Activated T-helper 1 cell treated with anti-CD3 and anti-CD28 coated beads, Interleukin-12 subunit alpha, Interleukin-12 subunit beta, Interleukin-2, Interleukin-4 antibody, amounts not matched to agents 30 ng/mL and 10 ng/mL and 1 ng/mL, durations not matched to agents 14 hours and 24 hours and 36 hours (primary cell): ENCODE measurements around the gene TTC28. TPM values are rescaled to one million over a fixed set of nuclear protein-coding genes. Genes with fewer than 3 reads are reported as not detected.

Experiments used
- DNase-seq: peaks from one replicate; pipeline ENCODE4 v3.0.0; 2021; ENCODE audit warnings: low spot score
- H3K27ac Mint-ChIP-seq: one replicate; pipeline ENCODE4 v1.8.0; 2021; ENCODE audit warnings: mild to moderate bottlenecking, mixed read lengths
- H3K27me3 Mint-ChIP-seq: one replicate; pipeline ENCODE4 v1.8.0; 2022; ENCODE audit warnings: mild to moderate bottlenecking, moderate library complexity, mixed read lengths; ENCODE audit not compliant: insufficient read depth
- H3K36me3 Mint-ChIP-seq: one replicate; pipeline ENCODE4 v1.8.0; 2021; ENCODE audit warnings: low read depth, mixed read lengths
- H3K4me1 Mint-ChIP-seq: one replicate; pipeline ENCODE4 v1.8.0; 2021; ENCODE audit warnings: low read depth, mixed read lengths
- H3K4me3 Mint-ChIP-seq: one replicate; pipeline ENCODE4 v1.8.0; 2021; ENCODE audit warnings: mild to moderate bottlenecking, moderate library complexity, mixed read lengths
- H3K9me3 Mint-ChIP-seq: one replicate; pipeline ENCODE4 v1.8.0; 2021; ENCODE audit warnings: mixed read lengths
- intact Hi-C: fragments of 100-400 bp; cut with micrococcal nuclease; formaldehyde crosslinking; loops from one replicate; pipeline ENCODE4 v1.15.1; 2024
- total RNA-seq: library from RNA; stranded (reverse); gene quantifications from 2 replicates; pipeline ENCODE4 v1.2.3, GENCODE V29; 2022

The TTC28 gene
- total RNA-seq, 1 donor from 2014 or later = 2.4 TPM

DNA sequence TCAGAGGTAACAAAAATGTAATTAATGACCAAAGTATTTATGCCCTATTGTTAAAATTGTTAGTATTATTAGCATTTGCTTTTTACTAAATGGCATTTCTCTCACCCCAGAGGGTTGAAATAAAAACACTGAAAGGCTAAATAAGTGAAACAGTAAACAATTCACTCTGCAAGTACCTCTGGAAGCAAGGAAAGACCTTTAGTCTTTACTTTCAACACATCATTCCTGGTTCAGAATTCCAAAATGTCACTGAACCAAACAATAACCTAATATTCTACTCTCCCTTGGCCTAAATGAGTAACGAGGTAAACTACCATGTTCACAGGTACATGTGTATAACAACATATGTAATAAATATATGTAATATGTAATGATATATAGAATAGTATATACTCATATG, 369.3 kb downstream of the TTC28 start:
- H3K9me3 Mint-ChIP-seq = peaks cover 8% of the 10 kb centered on the region
- no peak for DNase-seq
- no peaks in the 10 kb centered on the region for H3K4me1 Mint-ChIP-seq
- H3K36me3 Mint-ChIP-seq = peaks cover 3% of the 10 kb centered on the region
- no peak overlapping the region for H3K4me3 Mint-ChIP-seq
- no peaks in the 10 kb centered on the region for H3K27me3 Mint-ChIP-seq
- intact Hi-C loops = no loop called here
- no peak overlapping the region for H3K27ac Mint-ChIP-seq

DNA sequence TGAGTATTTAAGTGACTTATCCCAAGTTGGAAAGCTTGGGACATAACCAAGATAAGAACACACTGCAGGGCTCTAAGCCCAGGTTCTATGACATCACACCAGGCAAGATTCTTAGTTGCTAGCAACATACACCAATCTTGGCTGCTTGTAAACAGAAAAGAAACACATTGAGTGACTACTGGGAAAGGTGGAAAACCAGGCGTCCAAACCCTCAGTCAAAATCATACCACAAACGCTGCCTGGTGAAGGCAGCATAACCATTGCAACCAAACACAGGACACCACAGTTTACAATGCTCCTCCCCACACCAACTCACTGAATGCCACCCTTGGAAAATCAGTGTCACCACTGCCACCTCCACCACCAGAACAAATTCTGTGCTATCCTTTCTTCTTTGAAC, 379.9 kb downstream of the TTC28 start:
- Mint-ChIP-seq H3K27ac (peak overlapping the region; percentile 46), H3K36me3 (no peaks in the 10 kb centered on the region), H3K4me1 (peaks cover 24% of the 10 kb centered on the region), H3K9me3 (no peaks in the 10 kb centered on the region), H3K27me3 (peaks cover 3% of the 10 kb centered on the region), H3K4me3 (no peak overlapping the region)
- peak; percentile 1 for DNase-seq
- intact Hi-C loops = loop anchor here (1.0 kb wide), 1 partner anchor 143 kb away; no protein-coding TSS in a partner anchor

DNA sequence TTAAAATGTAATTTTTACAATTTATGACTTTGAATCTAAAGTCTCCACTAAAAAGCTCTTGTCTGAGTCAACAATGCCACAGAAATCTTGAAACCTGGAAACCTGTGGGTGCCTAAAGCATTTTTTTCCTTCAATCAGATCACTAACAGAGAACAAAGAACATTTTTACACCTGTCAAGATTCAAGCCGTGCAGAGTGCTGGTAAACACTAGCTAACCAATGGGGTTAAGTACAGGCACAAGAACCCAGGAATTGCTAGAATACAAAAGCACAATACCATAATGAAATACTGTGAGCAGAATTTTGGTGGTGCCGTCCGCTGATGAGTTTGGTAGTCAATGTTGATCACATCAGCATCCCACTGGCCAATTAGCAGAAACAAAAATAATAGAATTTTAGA, 380.3 kb downstream of the TTC28 start:
- Mint-ChIP-seq H3K4me3 (no peak overlapping the region), H3K27me3 (peaks cover 3% of the 10 kb centered on the region), H3K36me3 (no peaks in the 10 kb centered on the region), H3K9me3 (no peaks in the 10 kb centered on the region), H3K4me1 (peaks cover 24% of the 10 kb centered on the region), H3K27ac (no peak overlapping the region)
- DNase-seq = no peak
- intact Hi-C loops = loop anchor here (1.0 kb wide), 1 partner anchor 143 kb away; no protein-coding TSS in a partner anchor

DNA sequence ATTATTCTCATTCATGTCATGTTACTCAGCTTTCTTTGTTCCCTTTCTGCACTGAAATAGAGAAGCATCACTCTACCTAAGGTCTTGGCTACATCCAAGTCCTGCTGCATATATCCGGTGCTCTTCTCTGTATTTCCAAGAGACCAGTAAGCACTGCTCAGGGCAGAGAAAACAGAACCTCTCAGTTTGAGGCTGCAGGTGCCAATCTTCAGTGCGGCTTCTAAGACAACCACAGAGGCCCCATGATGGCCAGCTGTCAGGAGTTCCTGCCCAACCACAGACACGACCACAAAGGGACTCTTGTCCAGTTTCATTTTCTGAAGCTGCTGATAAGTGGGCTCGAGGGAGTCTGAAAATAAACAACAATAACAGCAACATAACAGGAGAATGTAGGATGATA, 382.1 kb downstream of the TTC28 start:
- intact Hi-C loops = no loop called here
- Mint-ChIP-seq H3K4me1 (peaks cover 24% of the 10 kb centered on the region), H3K9me3 (no peaks in the 10 kb centered on the region), H3K36me3 (no peaks in the 10 kb centered on the region), H3K27me3 (peaks cover 3% of the 10 kb centered on the region), H3K4me3 (no peak overlapping the region), H3K27ac (no peak overlapping the region)
- DNase-seq = no peak

DNA sequence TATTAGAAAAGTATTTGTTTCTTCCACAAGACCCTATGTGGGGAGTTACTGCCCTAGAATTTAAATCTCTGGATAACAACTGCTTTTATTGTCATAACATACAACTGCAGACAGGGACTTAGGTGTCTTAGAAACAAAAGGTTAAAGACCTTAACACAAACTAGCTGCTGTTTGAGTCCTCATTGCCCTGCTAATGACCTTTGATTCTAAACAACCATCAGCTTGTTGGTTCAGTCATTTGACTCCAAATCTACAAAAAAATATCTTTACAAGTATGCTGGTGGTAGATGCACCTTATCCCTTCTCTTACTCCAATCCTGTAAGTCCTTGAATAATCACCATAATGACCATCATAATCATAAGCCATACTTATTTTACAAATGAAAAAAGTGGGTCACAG, 383.2 kb downstream of the TTC28 start:
- no peak overlapping the region for H3K27ac Mint-ChIP-seq
- H3K4me1 Mint-ChIP-seq = peaks cover 24% of the 10 kb centered on the region
- H3K36me3 Mint-ChIP-seq = no peaks in the 10 kb centered on the region
- no peak overlapping the region for H3K4me3 Mint-ChIP-seq
- peaks cover 3% of the 10 kb centered on the region for H3K27me3 Mint-ChIP-seq
- no peaks in the 10 kb centered on the region for H3K9me3 Mint-ChIP-seq
- intact Hi-C loops = no loop called here
- no peak for DNase-seq

DNA sequence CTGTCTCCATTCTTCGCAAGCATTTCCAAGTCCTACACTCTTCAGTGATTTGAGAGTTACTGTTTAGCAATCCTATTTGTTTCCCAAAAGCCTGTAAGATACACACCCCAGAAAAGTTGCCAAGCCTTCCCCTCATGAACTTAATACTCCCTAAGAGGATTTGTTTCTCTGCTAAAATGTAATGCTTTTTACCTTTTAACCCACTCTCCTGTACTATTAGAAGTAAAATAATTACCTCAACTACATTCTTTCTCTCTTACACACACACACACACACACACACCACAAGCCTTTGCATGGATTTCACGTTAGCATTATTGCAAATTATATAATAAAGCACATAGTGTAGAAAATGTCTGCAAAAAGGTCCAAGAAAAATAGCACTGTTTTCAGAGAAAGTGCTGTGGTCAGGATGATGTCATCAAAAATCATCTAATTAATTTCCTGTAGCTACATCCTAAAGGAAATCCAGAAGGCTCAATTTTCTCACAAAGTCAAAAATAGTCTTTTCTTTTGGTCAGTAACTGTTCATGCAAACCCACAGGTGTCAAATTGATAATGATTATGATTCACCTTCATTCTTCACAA, 396.5 kb downstream of the TTC28 start:
- Mint-ChIP-seq H3K4me1 (no peaks in the 10 kb centered on the region), H3K27me3 (no peaks in the 10 kb centered on the region), H3K36me3 (no peaks in the 10 kb centered on the region), H3K27ac (no peak overlapping the region), H3K9me3 (no peaks in the 10 kb centered on the region), H3K4me3 (no peak overlapping the region)
- intact Hi-C loops = no loop called here
- no peak for DNase-seq

DNA sequence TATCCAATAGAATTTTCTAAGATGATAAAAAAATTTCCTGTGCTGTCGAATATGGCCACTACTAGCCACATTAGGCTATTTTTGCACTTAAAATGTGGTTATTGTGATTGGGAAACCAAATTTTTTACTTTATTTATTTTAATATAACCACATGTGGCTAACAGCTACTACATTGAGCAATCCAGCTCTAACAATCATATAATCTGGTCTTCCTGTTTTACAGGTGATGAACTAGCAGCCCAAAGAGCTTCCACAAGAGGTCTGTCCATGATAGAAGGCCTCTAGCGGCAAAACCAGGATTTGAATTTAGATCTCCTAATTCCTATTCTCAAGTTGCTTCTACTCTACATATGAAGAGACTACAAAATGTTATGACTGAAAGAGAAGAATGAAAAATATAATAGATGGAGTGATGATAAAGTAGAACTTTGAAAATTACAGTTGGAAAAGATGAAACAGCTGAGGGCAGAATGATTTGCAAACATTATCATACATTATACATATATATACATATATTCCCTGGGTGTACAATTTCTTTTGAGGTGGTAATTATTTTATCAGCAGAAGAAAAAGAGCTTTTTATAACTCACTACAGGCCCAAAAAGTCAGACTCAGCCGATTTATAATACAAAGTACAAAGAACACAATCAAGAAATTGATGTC, 397.1 kb downstream of the TTC28 start:
- no peaks in the 10 kb centered on the region for H3K9me3 Mint-ChIP-seq
- no peak overlapping the region for H3K27ac Mint-ChIP-seq
- H3K27me3 Mint-ChIP-seq = no peaks in the 10 kb centered on the region
- H3K36me3 Mint-ChIP-seq = no peaks in the 10 kb centered on the region
- no peak for DNase-seq
- H3K4me3 Mint-ChIP-seq = no peak overlapping the region
- intact Hi-C loops = no loop called here
- no peaks in the 10 kb centered on the region for H3K4me1 Mint-ChIP-seq

DNA sequence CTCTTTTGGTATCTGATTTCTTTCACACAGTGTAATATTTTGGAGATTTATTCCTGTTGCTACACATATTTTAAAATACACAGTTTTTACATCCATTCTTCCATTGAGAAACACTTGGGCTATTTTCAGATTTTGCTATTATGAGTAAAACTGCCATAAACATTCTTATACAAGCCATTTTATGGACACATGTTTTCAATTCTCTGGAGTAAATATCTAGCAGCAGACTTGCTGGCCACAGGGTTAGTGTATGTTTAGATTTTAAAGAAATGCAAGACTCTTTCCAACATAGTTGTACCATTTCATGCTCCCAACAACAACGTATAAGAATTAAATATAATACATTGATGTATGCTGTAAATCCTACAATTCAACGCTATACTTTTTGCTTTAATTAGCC, 399.8 kb downstream of the TTC28 start:
- DNase-seq = no peak
- no peaks in the 10 kb centered on the region for H3K9me3 Mint-ChIP-seq
- H3K27ac Mint-ChIP-seq = no peak overlapping the region
- H3K4me1 Mint-ChIP-seq = no peaks in the 10 kb centered on the region
- no peak overlapping the region for H3K4me3 Mint-ChIP-seq
- no peaks in the 10 kb centered on the region for H3K27me3 Mint-ChIP-seq
- intact Hi-C loops = no loop called here
- H3K36me3 Mint-ChIP-seq = no peaks in the 10 kb centered on the region

DNA sequence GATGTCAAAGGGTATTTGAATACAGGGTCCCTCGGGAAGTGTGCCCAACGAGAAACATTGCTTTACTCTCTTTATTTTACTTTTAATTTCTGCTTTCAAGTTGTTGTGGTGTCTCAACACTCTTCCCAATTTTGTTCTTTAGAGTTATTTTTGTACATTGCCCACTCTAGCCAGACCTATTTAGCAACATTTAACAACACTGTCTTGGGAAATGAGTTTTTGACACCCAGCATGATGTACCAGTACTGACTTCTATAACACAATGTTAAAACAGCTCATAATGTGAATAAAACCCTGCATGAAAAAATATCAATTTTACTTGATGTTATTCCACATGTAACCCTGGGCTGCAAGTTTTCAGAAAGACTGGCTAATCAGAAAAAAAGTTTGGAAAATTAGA, 410.4 kb downstream of the TTC28 start:
- H3K4me3 Mint-ChIP-seq = no peak overlapping the region
- H3K36me3 Mint-ChIP-seq = no peaks in the 10 kb centered on the region
- peaks cover 8% of the 10 kb centered on the region for H3K9me3 Mint-ChIP-seq
- DNase-seq = no peak
- H3K27ac Mint-ChIP-seq = no peak overlapping the region
- intact Hi-C loops = no loop called here
- H3K4me1 Mint-ChIP-seq = no peaks in the 10 kb centered on the region
- peaks cover 2% of the 10 kb centered on the region for H3K27me3 Mint-ChIP-seq

DNA sequence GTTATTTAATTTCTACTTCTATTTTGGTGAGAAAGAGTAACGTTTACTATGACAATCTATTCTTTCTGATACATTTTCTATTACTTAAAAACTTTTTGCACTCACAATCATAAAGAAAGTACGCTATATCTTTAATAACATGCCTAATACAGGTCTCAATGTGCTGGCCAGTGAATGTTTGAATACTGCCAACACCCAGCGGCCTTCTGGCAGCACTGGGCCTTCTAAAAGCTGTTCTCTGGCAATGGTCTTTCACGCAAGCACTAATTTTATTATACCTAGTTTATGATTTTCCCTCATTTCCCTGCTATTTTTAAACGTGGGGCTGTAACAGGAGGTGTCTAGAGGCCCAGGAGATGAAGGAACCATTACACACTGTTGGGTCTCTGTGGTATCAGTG, 410.8 kb downstream of the TTC28 start:
- no peak overlapping the region for H3K27ac Mint-ChIP-seq
- no peak for DNase-seq
- H3K27me3 Mint-ChIP-seq = peaks cover 2% of the 10 kb centered on the region
- H3K36me3 Mint-ChIP-seq = no peaks in the 10 kb centered on the region
- H3K9me3 Mint-ChIP-seq = peaks cover 9% of the 10 kb centered on the region
- H3K4me3 Mint-ChIP-seq = no peak overlapping the region
- intact Hi-C loops = no loop called here
- no peaks in the 10 kb centered on the region for H3K4me1 Mint-ChIP-seq

DNA sequence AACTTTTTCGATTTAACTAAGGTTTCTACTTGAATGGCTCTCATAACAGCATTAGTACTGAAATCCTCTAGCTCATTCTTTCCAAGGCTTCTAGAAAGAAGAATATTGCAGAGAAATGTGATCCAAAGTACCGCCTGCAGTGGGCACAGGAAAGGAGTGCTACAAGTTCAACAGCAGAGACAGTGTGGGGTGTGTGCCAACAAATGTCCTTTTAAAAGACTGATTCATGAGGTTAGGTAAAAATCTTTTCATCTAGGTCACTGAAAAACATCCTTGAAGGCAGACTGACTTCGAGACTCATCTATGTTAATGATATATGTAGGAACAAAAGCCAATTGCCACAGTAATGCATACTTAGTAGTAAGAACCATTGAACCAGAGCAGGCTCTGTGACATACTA, 411.5 kb downstream of the TTC28 start:
- intact Hi-C loops = no loop called here
- no peaks in the 10 kb centered on the region for H3K4me1 Mint-ChIP-seq
- H3K9me3 Mint-ChIP-seq = peaks cover 9% of the 10 kb centered on the region
- no peak overlapping the region for H3K4me3 Mint-ChIP-seq
- no peak overlapping the region for H3K27ac Mint-ChIP-seq
- DNase-seq = no peak
- no peaks in the 10 kb centered on the region for H3K27me3 Mint-ChIP-seq
- no peaks in the 10 kb centered on the region for H3K36me3 Mint-ChIP-seq

DNA sequence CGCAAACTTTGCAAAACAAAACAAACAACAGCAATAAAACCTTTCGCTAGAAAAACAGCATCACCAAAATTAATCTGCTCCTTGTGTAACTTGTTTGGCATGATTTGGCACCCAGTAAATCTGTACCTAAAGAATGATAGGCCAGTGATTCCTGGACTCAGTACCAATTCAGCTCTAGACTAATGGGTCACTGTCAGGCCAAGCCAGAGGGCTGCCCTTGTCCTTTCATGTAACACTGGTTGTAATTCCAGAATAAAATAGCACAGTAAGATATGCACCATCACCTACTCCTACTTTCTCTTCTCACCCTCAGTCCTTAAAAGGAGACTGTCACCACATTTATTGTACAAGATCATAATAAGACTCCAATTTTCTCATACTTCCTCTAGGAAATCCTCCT, 419.0 kb downstream of the TTC28 start:
- H3K9me3 Mint-ChIP-seq = peaks cover 6% of the 10 kb centered on the region
- no peak overlapping the region for H3K4me3 Mint-ChIP-seq
- no peaks in the 10 kb centered on the region for H3K4me1 Mint-ChIP-seq
- H3K36me3 Mint-ChIP-seq = no peaks in the 10 kb centered on the region
- intact Hi-C loops = no loop called here
- H3K27ac Mint-ChIP-seq = no peak overlapping the region
- no peak for DNase-seq
- H3K27me3 Mint-ChIP-seq = no peaks in the 10 kb centered on the region

DNA sequence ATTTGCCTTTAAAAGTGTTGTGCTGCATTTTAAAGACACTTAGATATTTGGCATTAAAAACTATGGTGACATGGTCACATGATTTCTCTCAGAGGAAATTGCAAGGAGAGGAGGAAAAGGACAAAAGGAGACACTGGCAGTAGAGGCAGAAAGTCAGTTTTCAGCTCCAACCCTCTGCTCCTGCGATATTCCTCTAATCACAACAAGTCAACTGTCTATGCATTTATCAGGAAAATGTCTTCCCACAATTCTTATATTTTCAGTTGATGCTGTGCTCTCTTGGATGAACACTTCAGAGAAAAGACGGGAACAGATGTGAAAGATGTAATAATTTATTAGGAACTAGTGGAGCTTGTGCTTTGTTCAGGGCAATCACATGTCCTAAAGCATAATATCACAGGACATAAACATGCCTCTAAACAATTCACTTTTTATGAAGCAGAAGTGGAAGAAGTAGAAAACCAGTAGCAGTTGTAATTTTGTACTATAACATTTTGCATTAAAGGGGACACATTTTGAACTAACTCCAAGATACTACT, 419.8 kb downstream of the TTC28 start:
- H3K36me3 Mint-ChIP-seq = no peaks in the 10 kb centered on the region
- H3K4me3 Mint-ChIP-seq = no peak overlapping the region
- no peaks in the 10 kb centered on the region for H3K4me1 Mint-ChIP-seq

More for the DNA sequence above, 419.8 kb downstream of the TTC28 start:
- no peaks in the 10 kb centered on the region for H3K27me3 Mint-ChIP-seq
- no peak for DNase-seq
- H3K9me3 Mint-ChIP-seq = peaks cover 6% of the 10 kb centered on the region
- intact Hi-C loops = no loop called here
- H3K27ac Mint-ChIP-seq = no peak overlapping the region
